ENCODE data around the gene KIFC3.

Gene KIFC3

GRCh38 chr16:57745768-57746167 lies 56.5 kb downstream of the KIFC3 start:
- no peak overlapping the region for H3K4me3 ChIP-seq (ENCODE audit: low read length)

DNA sequence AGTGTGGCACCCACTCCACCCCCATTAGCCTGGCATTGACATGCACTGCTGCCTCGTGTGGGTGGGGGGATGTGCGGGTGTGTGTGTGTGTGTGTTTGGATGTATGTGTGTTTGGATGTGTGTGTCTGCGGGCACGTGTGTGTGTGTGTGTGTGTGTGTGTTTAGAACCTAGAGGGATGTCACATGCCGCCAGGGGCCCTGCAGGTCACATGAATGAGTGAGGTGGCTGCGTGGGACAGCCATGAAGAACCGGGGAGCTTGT lies 57.7 kb downstream of the KIFC3 start:
- H3K9me3 ChIP-seq (ENCODE audit: control insufficient read depth, insufficient read depth, low read length): no peaks in the 10 kb centered on the region
- no peak overlapping the region for H3K27ac ChIP-seq (ENCODE audit: low read depth, low read length)
- no peaks in the 10 kb centered on the region for H4K20me1 ChIP-seq (ENCODE audit: control insufficient read depth, insufficient read depth, low read depth, low read length)
- no peaks in the 10 kb centered on the region for H3K9me2 ChIP-seq (replicated peaks; ENCODE audit: control insufficient read depth, low read length)
- H3F3A ChIP-seq (ENCODE audit: control insufficient read depth, insufficient read depth): no peaks in the 10 kb centered on the region
- H3K4me2 ChIP-seq (ENCODE audit: low read length): no peak overlapping the region
- peaks cover 3% of the 10 kb centered on the region; the same call in 1 of the 2 replicates for H3K79me2 ChIP-seq (ENCODE audit: control insufficient read depth, low read length)
- peaks cover 20% of the 10 kb centered on the region for H3K36me3 ChIP-seq (ENCODE audit: control insufficient read depth, low read length)
- no peaks in the 10 kb centered on the region for H3K4me1 ChIP-seq (ENCODE audit: control insufficient read depth, low read length)
- H3K4me3 ChIP-seq (ENCODE audit: low read length): no peak overlapping the region
- no peak for TF ChIP-seq EZH2phosphoT487 (IDR thresholded peaks at IDR 0.05; ENCODE audit: borderline replicate concordance, low read length)
- no peak for TF ChIP-seq CTCF (IDR thresholded peaks at IDR 0.05; ENCODE audit: low read depth, low read length, poor library complexity, severe bottlenecking)
- no peaks in the 10 kb centered on the region for H3K27me3 ChIP-seq (ENCODE audit: control insufficient read depth, low read length)

More at GRCh38 chr16:57745768-57746167, 56.5 kb downstream of the KIFC3 start:
- no peak for TF ChIP-seq EZH2phosphoT487 (IDR thresholded peaks at IDR 0.05; ENCODE audit: borderline replicate concordance, low read length)
- Histone ChIP-seq H3K79me2 (ENCODE audit: control insufficient read depth, low read length) (no peaks in the 10 kb centered on the region), H3K4me1 (ENCODE audit: control insufficient read depth, low read length) (no peaks in the 10 kb centered on the region), H3K9me2 (replicated peaks; ENCODE audit: control insufficient read depth, low read length) (no peaks in the 10 kb centered on the region), H3K27me3 (ENCODE audit: control insufficient read depth, low read length) (no peaks in the 10 kb centered on the region), H3K27ac (ENCODE audit: low read depth, low read length) (no peak overlapping the region), H3K36me3 (ENCODE audit: control insufficient read depth, low read length) (peaks cover 16% of the 10 kb centered on the region), H3F3A (ENCODE audit: control insufficient read depth, insufficient read depth) (no peaks in the 10 kb centered on the region), H3K9me3 (ENCODE audit: control insufficient read depth, insufficient read depth, low read length) (no peaks in the 10 kb centered on the region), H4K20me1 (ENCODE audit: control insufficient read depth, insufficient read depth, low read depth, low read length) (no peaks in the 10 kb centered on the region), H3K4me2 (ENCODE audit: low read length) (no peak overlapping the region)

DNA sequence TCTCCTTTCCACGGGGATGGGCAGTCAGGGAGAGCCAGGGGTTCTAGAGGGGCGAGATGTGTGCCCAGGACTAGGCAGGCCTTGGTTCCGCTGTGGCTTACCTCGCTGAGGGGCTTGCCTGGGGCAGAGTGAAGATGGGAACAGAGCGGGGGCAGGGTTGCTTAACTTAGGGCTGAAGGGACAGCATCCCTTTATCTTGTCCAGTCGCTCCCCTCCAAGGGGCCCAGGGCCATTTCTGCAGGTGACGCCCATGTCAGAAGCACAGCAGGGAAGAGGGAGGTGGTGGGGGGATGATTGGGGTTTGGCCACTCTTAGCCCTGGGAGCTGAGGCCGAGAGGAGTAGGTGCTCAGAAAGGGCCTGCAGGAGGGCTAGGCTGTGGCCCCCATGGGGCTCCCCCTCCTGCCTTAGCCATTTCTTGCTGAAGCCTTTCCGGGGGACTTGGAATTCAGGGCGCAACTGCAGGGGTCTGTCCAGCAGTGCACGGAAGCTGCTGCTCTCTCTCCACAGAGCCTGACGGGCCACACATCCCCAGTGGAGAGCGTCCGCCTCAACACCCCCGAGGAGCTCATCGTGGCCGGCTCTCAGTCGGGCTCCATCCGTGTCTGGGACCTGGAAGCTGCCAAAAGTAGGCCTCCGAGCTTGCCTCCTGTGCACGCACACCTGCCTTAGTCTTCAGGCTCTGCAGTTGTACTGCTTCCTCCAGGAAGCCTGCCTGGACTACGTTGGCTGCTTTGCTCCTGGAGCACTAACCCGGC lies 58.2 kb downstream of the KIFC3 start:
- H3K9me3 ChIP-seq (ENCODE audit: control insufficient read depth, insufficient read depth, low read length): no peaks in the 10 kb centered on the region
- peaks cover 25% of the 10 kb centered on the region for H3K36me3 ChIP-seq (ENCODE audit: control insufficient read depth, low read length)
- H4K20me1 ChIP-seq (ENCODE audit: control insufficient read depth, insufficient read depth, low read depth, low read length): no peaks in the 10 kb centered on the region
- H3F3A ChIP-seq (ENCODE audit: control insufficient read depth, insufficient read depth): no peaks in the 10 kb centered on the region
- no peaks in the 10 kb centered on the region for H3K27me3 ChIP-seq (ENCODE audit: control insufficient read depth, low read length)
- H3K4me3 ChIP-seq (ENCODE audit: low read length): no peak overlapping the region
- no peak overlapping the region for H3K4me2 ChIP-seq (ENCODE audit: low read length)
- H3K4me1 ChIP-seq (ENCODE audit: control insufficient read depth, low read length): no peaks in the 10 kb centered on the region
- H3K79me2 ChIP-seq (ENCODE audit: control insufficient read depth, low read length): peaks cover 6% of the 10 kb centered on the region; the same call in 1 of the 2 replicates
- H3K27ac ChIP-seq (ENCODE audit: low read depth, low read length): no peak overlapping the region
- TF ChIP-seq EZH2phosphoT487 (IDR thresholded peaks at IDR 0.05; ENCODE audit: borderline replicate concordance, low read length) (no peak), CTCF (IDR thresholded peaks at IDR 0.05; ENCODE audit: low read depth, low read length, poor library complexity, severe bottlenecking) (no peak)
- H3K9me2 ChIP-seq (replicated peaks; ENCODE audit: control insufficient read depth, low read length): no peaks in the 10 kb centered on the region

DNA sequence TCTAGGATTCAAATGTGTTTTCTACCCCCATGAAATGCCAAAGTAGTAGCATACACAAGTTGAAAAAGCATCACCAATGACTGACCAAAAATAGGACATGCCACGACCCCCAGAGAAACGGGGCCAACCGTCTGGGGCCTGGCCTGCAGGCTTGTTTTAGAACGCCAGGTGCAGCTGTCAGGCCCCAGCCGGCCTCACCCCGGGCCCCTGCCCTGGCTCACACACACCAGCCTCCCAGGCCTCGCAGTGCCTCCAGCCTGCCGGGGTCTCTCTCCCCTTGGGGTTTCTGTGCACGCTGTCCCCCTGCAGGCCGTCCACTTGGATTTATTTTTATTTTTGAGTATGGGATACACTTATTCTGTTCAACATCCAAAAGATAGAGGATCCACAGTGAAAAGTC lies 58.8 kb downstream of the KIFC3 start:
- no peaks in the 10 kb centered on the region for H4K20me1 ChIP-seq (ENCODE audit: control insufficient read depth, insufficient read depth, low read depth, low read length)

More for the DNA sequence above, 58.8 kb downstream of the KIFC3 start:
- no peak overlapping the region for H3K27ac ChIP-seq (ENCODE audit: low read depth, low read length)
- H3K4me2 ChIP-seq (ENCODE audit: low read length): no peak overlapping the region
- TF ChIP-seq EZH2phosphoT487 (IDR thresholded peaks at IDR 0.05; ENCODE audit: borderline replicate concordance, low read length) (no peak), CTCF (IDR thresholded peaks at IDR 0.05; ENCODE audit: low read depth, low read length, poor library complexity, severe bottlenecking) (no peak)
- no peaks in the 10 kb centered on the region for H3F3A ChIP-seq (ENCODE audit: control insufficient read depth, insufficient read depth)
- H3K27me3 ChIP-seq (ENCODE audit: control insufficient read depth, low read length): no peaks in the 10 kb centered on the region
- H3K79me2 ChIP-seq (ENCODE audit: control insufficient read depth, low read length): peaks cover 12% of the 10 kb centered on the region
- no peaks in the 10 kb centered on the region for H3K9me2 ChIP-seq (replicated peaks; ENCODE audit: control insufficient read depth, low read length)
- H3K4me3 ChIP-seq (ENCODE audit: low read length): no peak overlapping the region
- no peaks in the 10 kb centered on the region for H3K4me1 ChIP-seq (ENCODE audit: control insufficient read depth, low read length)
- H3K36me3 ChIP-seq (ENCODE audit: control insufficient read depth, low read length): peaks cover 27% of the 10 kb centered on the region
- no peaks in the 10 kb centered on the region for H3K9me3 ChIP-seq (ENCODE audit: control insufficient read depth, insufficient read depth, low read length)

Measured in DOHH2 (cell line).